ENCODE measurements around the gene RBM10.

RBM10 gene

GRCh38 chrX:47179221-47179927 is 34.4 kb downstream of the RBM10 start:
- H3K4me1 ChIP-seq (ENCODE audit: low read length): no peaks in the 10 kb centered on the region
- DNase-seq: no peak
- H2AFZ ChIP-seq (ENCODE audit: low read length): no peak overlapping the region
- TF ChIP-seq EZH2phosphoT487 (IDR thresholded peaks at IDR 0.05; ENCODE audit: low read length) (no peak), EZH2 (optimal IDR thresholded peaks at IDR 0.05; ENCODE audit: low read depth, low read length) (no peak), CTCF (IDR thresholded peaks at IDR 0.05; ENCODE audit: low read length) (no peak)
- H3F3A ChIP-seq (ENCODE audit: insufficient read depth, low read length): no peaks in the 10 kb centered on the region
- H3K27ac ChIP-seq (ENCODE audit: low read length): no peak overlapping the region
- H3K9me2 ChIP-seq (replicated peaks; ENCODE audit: insufficient read depth, low read length): no peaks in the 10 kb centered on the region
- H3K4me3 ChIP-seq (ENCODE audit: low read length): no peak overlapping the region
- H3K79me2 ChIP-seq (ENCODE audit: low read length): no peaks in the 10 kb centered on the region
- H3K36me3 ChIP-seq (replicated peaks; ENCODE audit: insufficient read depth, low read length): no peaks in the 10 kb centered on the region
- H3K27me3 ChIP-seq (replicated peaks; ENCODE audit: insufficient read depth, low read length): no peaks in the 10 kb centered on the region
- no peak overlapping the region for H3K9ac ChIP-seq (ENCODE audit: low read length)
- H3K4me2 ChIP-seq (ENCODE audit: low read depth, low read length): no peak overlapping the region
- no peaks in the 10 kb centered on the region for H4K20me1 ChIP-seq (ENCODE audit: insufficient read depth, low read length)
- H3K9me3 ChIP-seq (replicated peaks; ENCODE audit: insufficient read depth, low read length): no peaks in the 10 kb centered on the region

GRCh38 chrX:47179928-47180255 is 34.9 kb downstream of the RBM10 start:
- Histone ChIP-seq H3K79me2 (ENCODE audit: low read length) (no peaks in the 10 kb centered on the region), H3K4me3 (ENCODE audit: low read length) (no peak overlapping the region), H3F3A (ENCODE audit: insufficient read depth, low read length) (no peaks in the 10 kb centered on the region), H4K20me1 (ENCODE audit: insufficient read depth, low read length) (no peaks in the 10 kb centered on the region), H2AFZ (ENCODE audit: low read length) (no peak overlapping the region), H3K4me2 (ENCODE audit: low read depth, low read length) (no peak overlapping the region), H3K27me3 (replicated peaks; ENCODE audit: insufficient read depth, low read length) (no peaks in the 10 kb centered on the region), H3K27ac (ENCODE audit: low read length) (no peak overlapping the region), H3K9me3 (replicated peaks; ENCODE audit: insufficient read depth, low read length) (no peaks in the 10 kb centered on the region), H3K9ac (ENCODE audit: low read length) (no peak overlapping the region), H3K9me2 (replicated peaks; ENCODE audit: insufficient read depth, low read length) (no peaks in the 10 kb centered on the region), H3K36me3 (replicated peaks; ENCODE audit: insufficient read depth, low read length) (no peaks in the 10 kb centered on the region), H3K4me1 (ENCODE audit: low read length) (no peaks in the 10 kb centered on the region)
- TF ChIP-seq EZH2phosphoT487 (IDR thresholded peaks at IDR 0.05; ENCODE audit: low read length): no peak
- TF ChIP-seq CTCF (IDR thresholded peaks at IDR 0.05; ENCODE audit: low read length): no peak
- TF ChIP-seq EZH2 (optimal IDR thresholded peaks at IDR 0.05; ENCODE audit: low read depth, low read length): no peak
- DNase-seq: no peak

GRCh38 chrX:47180346-47180745 is 35.3 kb downstream of the RBM10 start:
- no peaks in the 10 kb centered on the region for H3K27me3 ChIP-seq (replicated peaks; ENCODE audit: insufficient read depth, low read length)
- no peaks in the 10 kb centered on the region for H3K9me3 ChIP-seq (replicated peaks; ENCODE audit: insufficient read depth, low read length)
- H2AFZ ChIP-seq (ENCODE audit: low read length): no peak overlapping the region
- no peaks in the 10 kb centered on the region for H3K4me1 ChIP-seq (ENCODE audit: low read length)
- H3K9ac ChIP-seq (ENCODE audit: low read length): no peak overlapping the region
- H3K4me3 ChIP-seq (ENCODE audit: low read length): no peak overlapping the region
- no peaks in the 10 kb centered on the region for H3K36me3 ChIP-seq (replicated peaks; ENCODE audit: insufficient read depth, low read length)
- no peak overlapping the region for H3K27ac ChIP-seq (ENCODE audit: low read length)
- H3K9me2 ChIP-seq (replicated peaks; ENCODE audit: insufficient read depth, low read length): no peaks in the 10 kb centered on the region
- DNase-seq: no peak
- no peaks in the 10 kb centered on the region for H4K20me1 ChIP-seq (ENCODE audit: insufficient read depth, low read length)
- no peaks in the 10 kb centered on the region for H3F3A ChIP-seq (ENCODE audit: insufficient read depth, low read length)
- H3K4me2 ChIP-seq (ENCODE audit: low read depth, low read length): no peak overlapping the region
- TF ChIP-seq EZH2phosphoT487 (IDR thresholded peaks at IDR 0.05; ENCODE audit: low read length) (no peak), EZH2 (optimal IDR thresholded peaks at IDR 0.05; ENCODE audit: low read depth, low read length) (no peak), CTCF (IDR thresholded peaks at IDR 0.05; ENCODE audit: low read length) (no peak)
- no peaks in the 10 kb centered on the region for H3K79me2 ChIP-seq (ENCODE audit: low read length)

Measured in MM.1S (cell line).